Smooth muscle cell (in vitro differentiated cells): ENCODE results near the gene SREBF2. TPM values are rescaled to one million over a fixed set of nuclear protein-coding genes. Genes with fewer than 3 reads are reported as not detected.

ENCODE experiments used
- DNase-seq: peaks from one replicate; lab custom pipeline; 2025; ENCODE audit not compliant: unreplicated experiment; lab: John Stamatoyannopoulos, UW
- H2AFZ ChIP-seq: fragments of 200-600 bp; sonication (generic); 2 replicates; pipeline ENCODE4 v1.6.0; 2016; ENCODE audit warnings: antibody characterized with exemption, low read depth, mild to moderate bottlenecking
- H3F3A ChIP-seq: fragments of 200-600 bp; sonication (generic); 2 replicates; pipeline ENCODE4 v1.6.0; 2017; ENCODE audit warnings: antibody characterized with exemption, low read depth
- H3K27ac ChIP-seq: fragments of 200-600 bp; sonication (generic); 2 replicates; pipeline ENCODE4 v1.5.1; 2016; ENCODE audit warnings: low read depth, mild to moderate bottlenecking
- H3K27me3 ChIP-seq: fragments of 200-600 bp; sonication (generic); 2 replicates; pipeline ENCODE4 v1.6.1; 2016; ENCODE audit warnings: low read depth, mild to moderate bottlenecking
- H3K36me3 ChIP-seq: fragments of 200-600 bp; sonication (generic); 2 replicates; pipeline ENCODE4 v1.5.1; 2016; ENCODE audit warnings: low read depth
- H3K4me1 ChIP-seq: fragments of 200-600 bp; sonication (generic); 2 replicates; pipeline ENCODE4 v1.5.1; 2016; ENCODE audit warnings: low read depth
- H3K4me2 ChIP-seq: fragments of 200-600 bp; sonication (generic); 2 replicates; pipeline ENCODE4 v1.6.0; 2016; ENCODE audit warnings: mild to moderate bottlenecking
- H3K4me3 ChIP-seq: fragments of 200-600 bp; sonication (generic); 2 replicates; pipeline ENCODE4 v1.5.1; 2016; ENCODE audit warnings: mild to moderate bottlenecking
- H3K79me2 ChIP-seq: fragments of 200-600 bp; sonication (generic); 2 replicates; pipeline ENCODE4 v1.6.0; 2016; ENCODE audit warnings: low read depth, mild to moderate bottlenecking
- H3K9ac ChIP-seq: fragments of 200-600 bp; sonication (generic); 2 replicates; pipeline ENCODE4 v1.6.0; 2016; ENCODE audit warnings: low read depth
- H3K9me3 ChIP-seq: fragments of 200-600 bp; sonication (generic); replicated peaks from 2 replicates; pipeline ENCODE4 v1.5.1; 2016; ENCODE audit warnings: low read depth
- H4K20me1 ChIP-seq: fragments of 200-600 bp; sonication (generic); 2 replicates; pipeline ENCODE4 v1.6.0; 2016; ENCODE audit warnings: low read depth
- WGBS: methylation state at CpG from one replicate; pipeline ENCODE4 v1.1.7; 2016; ENCODE audit warnings: low lambda C conversion rate; 5-methylcytosine and 5-hydroxymethylcytosine counted together
- polyA plus RNA-seq: library from polyadenylated mRNA; unstranded; fragments of >200 nt; fragmentation: Nextera tagmentation; extraction: Ambion mirVana; gene quantifications from 2 replicates; pipeline ENCODE4 v1.2.1, GENCODE V29; 2016
- total RNA-seq: library from RNA; depleted of rRNA; stranded (reverse); fragments of >200 nt; gene quantifications from 2 replicates; pipeline ENCODE4 v1.2.3, GENCODE V29; 2014
- TF ChIP-seq, protein P1 (sequence below): fragments of 200-600 bp; sonication (generic); IDR thresholded peaks from 2 replicates; pipeline ENCODE4 v1.5.1; 2017; ENCODE audit warnings: borderline replicate concordance, mild to moderate bottlenecking, antibody characterized with exemption; ENCODE audit not compliant: insufficient read depth, poor library complexity, severe bottlenecking

Gene SREBF2
- total and polyA plus RNA-seq, 2 experiments from 2014 or later, result 62.9 to 78.2 TPM

DNA sequence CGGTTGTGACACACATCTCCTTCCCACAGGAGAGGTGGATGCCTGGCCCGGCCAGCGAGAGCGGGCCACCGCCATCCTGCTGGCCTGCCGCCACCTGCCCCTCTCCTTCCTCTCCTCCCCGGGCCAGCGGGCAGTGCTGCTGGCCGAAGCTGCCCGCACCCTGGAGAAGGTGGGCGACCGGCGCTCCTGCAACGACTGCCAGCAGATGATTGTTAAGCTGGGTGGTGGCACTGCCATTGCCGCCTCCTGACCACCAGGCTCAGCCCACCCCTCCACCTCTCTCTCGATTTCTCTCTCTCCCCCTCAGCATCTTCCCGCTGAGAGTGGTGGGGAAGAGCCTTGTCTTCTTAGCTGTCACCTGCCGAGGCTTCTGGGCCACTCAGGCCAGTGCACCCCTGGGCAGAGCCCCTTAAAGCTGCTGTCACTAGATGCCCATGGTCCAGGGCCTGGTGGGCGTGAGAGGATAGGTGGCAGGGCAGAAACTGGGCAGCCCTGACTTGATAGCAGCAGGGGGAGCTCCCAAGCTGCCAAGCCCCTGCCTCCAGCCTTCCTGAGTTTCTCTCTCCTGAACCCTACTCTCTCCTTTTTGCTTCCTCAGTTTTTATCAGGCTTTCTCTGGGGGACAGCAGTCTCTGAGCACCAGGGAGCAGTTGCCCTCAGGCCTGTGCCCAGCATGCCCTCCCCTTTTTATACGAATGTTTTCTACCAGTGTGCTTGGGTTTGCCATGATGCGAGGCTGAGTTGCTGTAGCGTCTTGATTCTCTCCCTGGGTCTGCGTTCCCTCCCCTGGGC lies 72.7 kb downstream of the SREBF2 start:
- H3F3A ChIP-seq, result no peaks in the 10 kb centered on the region
- 96% methylated on average over 23 of the region's 23 CpGs for WGBS
- peaks cover 20% of the 10 kb centered on the region for H3K27me3 ChIP-seq
- no peak for DNase-seq
- peaks cover 59% of the 10 kb centered on the region for H4K20me1 ChIP-seq
- TF ChIP-seq, protein P1, sequence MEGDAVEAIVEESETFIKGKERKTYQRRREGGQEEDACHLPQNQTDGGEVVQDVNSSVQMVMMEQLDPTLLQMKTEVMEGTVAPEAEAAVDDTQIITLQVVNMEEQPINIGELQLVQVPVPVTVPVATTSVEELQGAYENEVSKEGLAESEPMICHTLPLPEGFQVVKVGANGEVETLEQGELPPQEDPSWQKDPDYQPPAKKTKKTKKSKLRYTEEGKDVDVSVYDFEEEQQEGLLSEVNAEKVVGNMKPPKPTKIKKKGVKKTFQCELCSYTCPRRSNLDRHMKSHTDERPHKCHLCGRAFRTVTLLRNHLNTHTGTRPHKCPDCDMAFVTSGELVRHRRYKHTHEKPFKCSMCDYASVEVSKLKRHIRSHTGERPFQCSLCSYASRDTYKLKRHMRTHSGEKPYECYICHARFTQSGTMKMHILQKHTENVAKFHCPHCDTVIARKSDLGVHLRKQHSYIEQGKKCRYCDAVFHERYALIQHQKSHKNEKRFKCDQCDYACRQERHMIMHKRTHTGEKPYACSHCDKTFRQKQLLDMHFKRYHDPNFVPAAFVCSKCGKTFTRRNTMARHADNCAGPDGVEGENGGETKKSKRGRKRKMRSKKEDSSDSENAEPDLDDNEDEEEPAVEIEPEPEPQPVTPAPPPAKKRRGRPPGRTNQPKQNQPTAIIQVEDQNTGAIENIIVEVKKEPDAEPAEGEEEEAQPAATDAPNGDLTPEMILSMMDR, result no peak
- H2AFZ ChIP-seq, result no peak overlapping the region
- H3K9me3 ChIP-seq, result no peaks in the 10 kb centered on the region
- no peak overlapping the region for H3K27ac ChIP-seq
- peaks cover under 1% of the 10 kb centered on the region for H3K4me1 ChIP-seq
- no peak overlapping the region for H3K9ac ChIP-seq
- no peaks in the 10 kb centered on the region for H3K36me3 ChIP-seq
- no peaks in the 10 kb centered on the region for H3K79me2 ChIP-seq
- H3K4me2 ChIP-seq, result no peak overlapping the region
- H3K4me3 ChIP-seq, result no peak overlapping the region

DNA sequence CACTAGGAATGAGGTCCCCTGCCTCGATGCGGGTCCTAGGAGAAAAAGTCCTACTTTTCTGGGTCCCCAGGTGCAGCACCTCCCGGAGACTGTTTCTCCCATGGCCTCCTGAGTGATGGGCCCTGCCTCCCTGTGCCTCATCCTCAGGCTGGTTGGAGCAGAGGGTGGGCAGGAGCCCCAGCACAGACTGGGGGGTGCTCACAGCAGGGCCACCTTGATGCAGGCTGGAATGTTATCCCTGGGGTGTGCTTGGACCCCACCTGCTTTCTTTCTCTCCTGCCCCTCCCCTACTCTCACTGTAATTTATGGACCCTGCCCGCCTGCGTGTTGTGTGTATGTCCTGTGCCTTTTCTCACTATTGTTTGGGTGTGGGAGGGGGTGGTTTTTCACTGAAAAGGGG lies 73.9 kb downstream of the SREBF2 start:
- Histone ChIP-seq H3K27me3 (peaks cover 32% of the 10 kb centered on the region), H3K4me1 (peaks cover 4% of the 10 kb centered on the region), H3K9me3 (no peaks in the 10 kb centered on the region), H3F3A (no peaks in the 10 kb centered on the region), H3K4me2 (no peak overlapping the region), H3K9ac (no peak overlapping the region), H3K27ac (no peak overlapping the region), H3K4me3 (no peak overlapping the region), H2AFZ (no peak overlapping the region), H4K20me1 (peaks cover 63% of the 10 kb centered on the region), H3K79me2 (no peaks in the 10 kb centered on the region), H3K36me3 (no peaks in the 10 kb centered on the region)
- WGBS, result 98% methylated on average over 5 of the region's 5 CpGs
- no peak for DNase-seq
- TF ChIP-seq, protein P1, result no peak

DNA sequence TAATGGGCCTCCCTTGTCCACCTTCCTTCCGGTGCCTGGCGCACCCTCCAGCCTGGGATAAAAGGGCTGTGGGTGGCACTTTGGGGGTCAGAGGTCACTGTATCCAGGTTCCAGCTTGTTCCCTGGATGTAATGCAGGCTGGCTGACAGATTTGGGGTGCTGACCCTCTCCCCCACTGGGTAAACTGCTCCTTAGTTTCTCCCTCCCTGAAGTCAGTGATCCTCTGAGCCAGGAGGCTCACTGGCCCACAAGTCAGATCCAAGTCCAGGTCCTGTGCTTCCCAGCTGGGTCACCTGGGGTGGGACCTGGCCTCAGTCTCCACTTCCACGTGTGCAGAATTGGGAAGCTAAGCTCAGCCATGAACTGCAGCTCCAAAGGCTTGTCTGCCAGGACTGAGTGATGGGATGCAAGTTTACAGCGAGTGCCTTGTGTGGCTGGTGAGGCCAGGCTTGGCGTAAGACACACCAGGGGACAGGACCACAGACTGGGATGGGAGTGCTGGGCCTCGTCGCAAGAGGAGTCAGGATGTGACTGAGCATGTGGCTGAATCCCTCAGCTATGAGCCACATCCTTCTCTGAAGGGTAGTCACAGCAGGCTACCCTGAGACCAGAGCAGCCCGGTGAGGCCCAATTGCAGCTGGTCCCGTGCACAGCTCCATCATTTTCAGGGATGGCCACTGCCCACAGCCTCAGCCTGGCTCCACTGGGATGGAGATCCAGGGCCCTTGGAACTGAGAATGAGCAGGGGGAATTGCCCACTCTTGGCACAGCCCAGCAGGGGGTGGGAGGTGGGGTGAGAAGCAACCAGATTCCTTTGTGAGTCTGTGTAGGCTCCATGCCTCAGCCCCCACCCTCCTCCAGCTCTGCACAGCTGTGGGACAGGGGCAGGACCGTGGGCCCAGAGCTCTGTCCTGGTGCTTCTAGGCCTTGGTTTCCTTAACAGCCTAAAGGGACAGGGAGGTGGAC lies 74.8 kb downstream of the SREBF2 start:
- WGBS, result 80% methylated on average over 10 of the region's 10 CpGs
- Histone ChIP-seq H3K9ac (no peak overlapping the region), H3K9me3 (no peaks in the 10 kb centered on the region), H3K36me3 (no peaks in the 10 kb centered on the region), H3K4me2 (no peak overlapping the region), H4K20me1 (peaks cover 63% of the 10 kb centered on the region), H3K4me1 (peaks cover 4% of the 10 kb centered on the region), H3K4me3 (no peak overlapping the region), H2AFZ (no peak overlapping the region), H3K79me2 (no peaks in the 10 kb centered on the region), H3F3A (no peaks in the 10 kb centered on the region), H3K27me3 (peaks cover 41% of the 10 kb centered on the region), H3K27ac (no peak overlapping the region)
- DNase-seq, result no peak
- TF ChIP-seq, protein P1, result no peak
